ENCODE results near the gene SUSD3. TPM values are rescaled to one million over a fixed set of nuclear protein-coding genes. Genes with fewer than 3 reads are reported as not detected.

SUSD3 gene
- total RNA-seq, 1 experiment from 2014 or later: not detected

DNA sequence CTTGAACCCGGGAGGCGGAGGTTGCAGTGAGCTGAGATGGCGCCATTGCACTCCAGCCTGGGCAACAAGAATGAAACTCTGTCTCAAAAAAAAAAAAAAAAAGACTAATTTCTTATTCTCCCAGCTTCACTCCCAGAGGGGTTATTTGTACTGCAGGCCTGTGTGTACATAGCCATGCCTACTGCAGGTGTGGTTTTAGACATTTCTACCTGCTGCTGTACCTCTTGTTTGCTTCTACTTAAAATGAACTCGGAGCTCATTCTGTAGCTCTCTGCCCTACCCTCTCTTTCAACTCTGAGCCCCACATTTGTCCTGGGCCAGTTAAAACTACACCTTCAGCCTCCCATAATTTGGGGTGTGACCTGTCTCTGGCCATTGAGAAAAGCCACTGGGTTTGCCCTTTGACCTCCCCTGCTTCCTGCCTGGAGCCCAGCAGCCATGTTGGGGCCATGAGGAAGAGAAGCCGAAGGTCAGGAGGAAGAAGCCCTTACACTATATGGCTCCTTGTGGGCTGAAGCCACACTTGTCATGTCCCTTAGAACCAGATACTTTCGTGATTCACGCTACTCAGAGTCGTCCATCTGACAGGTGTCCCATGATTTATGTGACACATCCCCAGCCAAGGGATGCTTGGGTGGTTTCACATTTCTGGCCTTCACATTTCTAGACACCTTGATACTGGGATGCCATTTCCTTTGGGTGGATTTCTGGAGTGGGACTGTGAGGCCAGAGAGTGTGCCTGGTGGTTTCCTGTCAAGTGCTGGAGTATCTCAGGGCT lies 28.1 kb downstream of the SUSD3 start:
- no peak for TF ChIP-seq EZH2 (IDR thresholded peaks at IDR 0.05; ENCODE audit: borderline replicate concordance, low read depth, low read length, poor library complexity, severe bottlenecking)
- no peak for TF ChIP-seq CTCF (conservative IDR thresholded peaks at IDR 0.05; ENCODE audit: low read depth, low read length)
- Histone ChIP-seq H3K27me3 (replicated peaks; ENCODE audit: insufficient read depth, low read depth, low read length, poor library complexity) (no peaks in the 10 kb centered on the region), H3K4me3 (ENCODE audit: low read depth, low read length, poor library complexity, severe bottlenecking) (no peak overlapping the region), H3K27ac (ENCODE audit: low read depth, low read length, poor library complexity, severe bottlenecking) (no peak overlapping the region), H3K9me3 (ENCODE audit: low read depth, low read length, poor library complexity, severe bottlenecking) (no peaks in the 10 kb centered on the region), H3K4me1 (ENCODE audit: insufficient read depth, low read length, poor library complexity, severe bottlenecking) (no peaks in the 10 kb centered on the region), H3K36me3 (ENCODE audit: insufficient read depth, low read length, poor library complexity, severe bottlenecking) (no peaks in the 10 kb centered on the region)
- ChIA-PET POLR2A (ENCODE audit: low non-redundant PET) (no interaction called here), CTCF (no interaction called here)
- BruUV-seq (replicated peaks): no TSS peak
- no peak for DNase-seq (ENCODE audit: low spot score)
- intact Hi-C loops (cut with micrococcal nuclease; ENCODE audit: unreplicated experiment): no loop called here

GRCh38 chr9:93087971-93088655 lies 29.6 kb downstream of the SUSD3 start:
- intact Hi-C loops (cut with micrococcal nuclease; ENCODE audit: unreplicated experiment): no loop called here
- Histone ChIP-seq H3K36me3 (ENCODE audit: insufficient read depth, low read length, poor library complexity, severe bottlenecking) (no peaks in the 10 kb centered on the region), H3K27ac (ENCODE audit: low read depth, low read length, poor library complexity, severe bottlenecking) (no peak overlapping the region), H3K27me3 (replicated peaks; ENCODE audit: insufficient read depth, low read depth, low read length, poor library complexity) (no peaks in the 10 kb centered on the region), H3K9me3 (ENCODE audit: low read depth, low read length, poor library complexity, severe bottlenecking) (no peaks in the 10 kb centered on the region), H3K4me3 (ENCODE audit: low read depth, low read length, poor library complexity, severe bottlenecking) (no peak overlapping the region), H3K4me1 (ENCODE audit: insufficient read depth, low read length, poor library complexity, severe bottlenecking) (no peaks in the 10 kb centered on the region)
- TF ChIP-seq CTCF (conservative IDR thresholded peaks at IDR 0.05; ENCODE audit: low read depth, low read length) (no peak), EZH2 (IDR thresholded peaks at IDR 0.05; ENCODE audit: borderline replicate concordance, low read depth, low read length, poor library complexity, severe bottlenecking) (no peak)
- BruUV-seq (replicated peaks): no TSS peak
- ChIA-PET CTCF (interaction anchor here (0.6 kb wide), 1 partner anchor 361 kb away, joined by 4 read pairs; no protein-coding TSS in a partner anchor), POLR2A (ENCODE audit: low non-redundant PET) (no interaction called here)
- no peak for DNase-seq (ENCODE audit: low spot score)

GRCh38 chr9:93088656-93089015 lies 30.1 kb downstream of the SUSD3 start:
- no peak overlapping the region for H3K27ac ChIP-seq (ENCODE audit: low read depth, low read length, poor library complexity, severe bottlenecking)
- H3K4me3 ChIP-seq (ENCODE audit: low read depth, low read length, poor library complexity, severe bottlenecking): no peak overlapping the region
- H3K27me3 ChIP-seq (replicated peaks; ENCODE audit: insufficient read depth, low read depth, low read length, poor library complexity): no peaks in the 10 kb centered on the region
- no peaks in the 10 kb centered on the region for H3K9me3 ChIP-seq (ENCODE audit: low read depth, low read length, poor library complexity, severe bottlenecking)
- intact Hi-C loops (cut with micrococcal nuclease; ENCODE audit: unreplicated experiment): no loop called here
- H3K36me3 ChIP-seq (ENCODE audit: insufficient read depth, low read length, poor library complexity, severe bottlenecking): no peaks in the 10 kb centered on the region
- peaks cover 5% of the 10 kb centered on the region for H3K4me1 ChIP-seq (ENCODE audit: insufficient read depth, low read length, poor library complexity, severe bottlenecking)
- BruUV-seq (replicated peaks): no TSS peak
- ChIA-PET POLR2A (ENCODE audit: low non-redundant PET) (no interaction called here), CTCF (interaction anchor here (0.6 kb wide), 1 partner anchor 360 kb away, joined by 4 read pairs; no protein-coding TSS in a partner anchor)
- no peak for TF ChIP-seq CTCF (conservative IDR thresholded peaks at IDR 0.05; ENCODE audit: low read depth, low read length)
- TF ChIP-seq EZH2 (IDR thresholded peaks at IDR 0.05; ENCODE audit: borderline replicate concordance, low read depth, low read length, poor library complexity, severe bottlenecking): no peak
- no peak for DNase-seq (ENCODE audit: low spot score)

Measured in A673 (cell line).